T47D (cell line): ENCODE data around the gene SYTL3.

Source experiments
- DNase-seq, 2 experiments: peaks; one replicate each; pipeline versions ENCODE4 v3.0.0 to v3.0.0-alpha.2; 2011 to 2012; ENCODE audit warnings: low read depth in 1 of 2, low spot score in 1 of 2
- JUND ChIP-seq: IDR thresholded peaks from 2 replicates; pipeline ENCODE4 v1.6.1; 2012; ENCODE audit warnings: low read depth
- in situ Hi-C: cut with HindIII; loops from 2 replicates; pipeline ENCODE4 v1.10.0; 2016; ENCODE audit warnings: low sequenced_read_pairs, low pct_unique_long_range_greater_than_20kb

SYTL3 gene

GRCh38 chr6:158703837-158704822, 54.3 kb downstream of the SYTL3 start:
- no peak for TF ChIP-seq JUND
- in situ Hi-C loops: no loop called here
- peak; percentile 66 to 67 for DNase-seq

- TF ChIP-seq JUND: no peak
- in situ Hi-C loops: no loop called here
These were observed 55.7 kb downstream of the SYTL3 start for GRCh38 chr6:158705386-158706126.

GRCh38 chr6:158706369-158706982, 56.6 kb downstream of the SYTL3 start:
- TF ChIP-seq JUND: no peak
- in situ Hi-C loops: no loop called here
- DNase-seq: peak; percentile 41 to 60

More at GRCh38 chr6:158705386-158706126, 55.7 kb downstream of the SYTL3 start:
- no peak for DNase-seq

GRCh38 chr6:158707120-158707820, 57.4 kb downstream of the SYTL3 start:
- DNase-seq: no peak
- no peak for TF ChIP-seq JUND
- in situ Hi-C loops: no loop called here

GRCh38 chr6:158707821-158708195, 58.0 kb downstream of the SYTL3 start:
- no peak for DNase-seq
- in situ Hi-C loops: no loop called here
- TF ChIP-seq JUND: no peak

- in situ Hi-C loops: no loop called here
- DNase-seq: no peak
- TF ChIP-seq JUND: no peak
These were observed 58.4 kb downstream of the SYTL3 start for GRCh38 chr6:158708239-158708638.

- in situ Hi-C loops: no loop called here
- no peak for TF ChIP-seq JUND
- no peak for DNase-seq
These were observed 60.0 kb downstream of the SYTL3 start for GRCh38 chr6:158709809-158710208.

GRCh38 chr6:158711264-158711663, 61.4 kb downstream of the SYTL3 start:
- no peak for TF ChIP-seq JUND
- DNase-seq: no peak
- in situ Hi-C loops: no loop called here

GRCh38 chr6:158713469-158713868, 63.6 kb downstream of the SYTL3 start:
- no peak for DNase-seq
- no peak for TF ChIP-seq JUND
- in situ Hi-C loops: no loop called here

- TF ChIP-seq JUND: no peak
- no peak for DNase-seq
- in situ Hi-C loops: no loop called here
These were observed 64.9 kb downstream of the SYTL3 start for GRCh38 chr6:158714706-158715105.

- no peak for TF ChIP-seq JUND
- no peak for DNase-seq
- in situ Hi-C loops: no loop called here
These were observed 65.8 kb downstream of the SYTL3 start for GRCh38 chr6:158715330-158716311.
